Type B pancreatic cell (in vitro differentiated cells): ENCODE measurements around the gene LZTR1. TPM values are rescaled to one million over a fixed set of nuclear protein-coding genes. Genes with fewer than 3 reads are reported as not detected.
A peak's percentile ranks its signal among the peaks of the same experiment; 100 is the strongest.

Experiments used
- DNase-seq: peaks from one replicate; pipeline ENCODE4 v3.0.0; 2021; ENCODE audit warnings: mixed read lengths; ENCODE audit not compliant: unreplicated experiment; ENCODE audit errors: extremely low spot score
- H3K27ac Mint-ChIP-seq: 2 replicates; pipeline ENCODE4 v1.8.0; 2021; ENCODE audit warnings: mild to moderate bottlenecking, mixed read lengths
- H3K27me3 Mint-ChIP-seq: 2 replicates; pipeline ENCODE4 v1.8.0; 2021; ENCODE audit warnings: mixed read lengths
- H3K36me3 Mint-ChIP-seq: 2 replicates; pipeline ENCODE4 v1.8.0; 2021; ENCODE audit warnings: mixed read lengths
- H3K4me1 Mint-ChIP-seq: one replicate; pipeline ENCODE4 v1.8.0; 2021; ENCODE audit warnings: mixed read lengths; ENCODE audit not compliant: unreplicated experiment
- H3K4me3 Mint-ChIP-seq: 2 replicates; pipeline ENCODE4 v1.8.0; 2021; ENCODE audit warnings: mild to moderate bottlenecking, mixed read lengths
- H3K9me3 Mint-ChIP-seq: 2 replicates; pipeline ENCODE4 v1.8.0; 2021; ENCODE audit warnings: mixed read lengths
- total RNA-seq: library from RNA; stranded (reverse); gene quantifications from 2 replicates; pipeline ENCODE4 v1.2.1, GENCODE V29; 2021; ENCODE audit warnings: low replicate concordance
- TF ChIP-seq, protein P1 (sequence below): fragments of 200-600 bp; sonication (generic); conservative IDR thresholded peaks from 2 replicates; pipeline ENCODE4 v1.5.0; 2021; ENCODE audit warnings: antibody characterized with exemption, mild to moderate bottlenecking

Gene LZTR1
- total RNA-seq, 1 donor from 2014 or later, result 102 TPM

DNA sequence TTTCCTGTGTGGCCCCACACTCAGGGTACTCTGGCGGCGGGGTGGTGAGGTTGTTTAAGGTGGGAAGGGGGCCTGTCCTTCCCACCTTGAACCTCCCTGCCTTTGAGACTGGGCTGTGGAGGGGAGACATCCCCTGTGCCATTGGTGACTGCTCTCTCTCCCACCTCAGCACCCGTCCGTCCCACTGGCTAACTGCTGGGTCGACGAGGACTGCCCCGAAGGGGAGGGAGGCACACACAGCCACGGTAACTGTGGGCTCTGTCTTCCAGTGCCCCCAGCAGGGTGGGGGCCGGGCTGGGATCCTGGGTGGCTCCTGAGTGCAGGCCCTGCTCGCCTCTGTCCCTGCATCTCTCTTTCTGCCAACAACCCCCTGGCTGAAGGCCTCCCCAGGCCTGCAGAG, 40.4 kb downstream of the LZTR1 start:
- TF ChIP-seq, protein P1, sequence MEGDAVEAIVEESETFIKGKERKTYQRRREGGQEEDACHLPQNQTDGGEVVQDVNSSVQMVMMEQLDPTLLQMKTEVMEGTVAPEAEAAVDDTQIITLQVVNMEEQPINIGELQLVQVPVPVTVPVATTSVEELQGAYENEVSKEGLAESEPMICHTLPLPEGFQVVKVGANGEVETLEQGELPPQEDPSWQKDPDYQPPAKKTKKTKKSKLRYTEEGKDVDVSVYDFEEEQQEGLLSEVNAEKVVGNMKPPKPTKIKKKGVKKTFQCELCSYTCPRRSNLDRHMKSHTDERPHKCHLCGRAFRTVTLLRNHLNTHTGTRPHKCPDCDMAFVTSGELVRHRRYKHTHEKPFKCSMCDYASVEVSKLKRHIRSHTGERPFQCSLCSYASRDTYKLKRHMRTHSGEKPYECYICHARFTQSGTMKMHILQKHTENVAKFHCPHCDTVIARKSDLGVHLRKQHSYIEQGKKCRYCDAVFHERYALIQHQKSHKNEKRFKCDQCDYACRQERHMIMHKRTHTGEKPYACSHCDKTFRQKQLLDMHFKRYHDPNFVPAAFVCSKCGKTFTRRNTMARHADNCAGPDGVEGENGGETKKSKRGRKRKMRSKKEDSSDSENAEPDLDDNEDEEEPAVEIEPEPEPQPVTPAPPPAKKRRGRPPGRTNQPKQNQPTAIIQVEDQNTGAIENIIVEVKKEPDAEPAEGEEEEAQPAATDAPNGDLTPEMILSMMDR, result no peak

DNA sequence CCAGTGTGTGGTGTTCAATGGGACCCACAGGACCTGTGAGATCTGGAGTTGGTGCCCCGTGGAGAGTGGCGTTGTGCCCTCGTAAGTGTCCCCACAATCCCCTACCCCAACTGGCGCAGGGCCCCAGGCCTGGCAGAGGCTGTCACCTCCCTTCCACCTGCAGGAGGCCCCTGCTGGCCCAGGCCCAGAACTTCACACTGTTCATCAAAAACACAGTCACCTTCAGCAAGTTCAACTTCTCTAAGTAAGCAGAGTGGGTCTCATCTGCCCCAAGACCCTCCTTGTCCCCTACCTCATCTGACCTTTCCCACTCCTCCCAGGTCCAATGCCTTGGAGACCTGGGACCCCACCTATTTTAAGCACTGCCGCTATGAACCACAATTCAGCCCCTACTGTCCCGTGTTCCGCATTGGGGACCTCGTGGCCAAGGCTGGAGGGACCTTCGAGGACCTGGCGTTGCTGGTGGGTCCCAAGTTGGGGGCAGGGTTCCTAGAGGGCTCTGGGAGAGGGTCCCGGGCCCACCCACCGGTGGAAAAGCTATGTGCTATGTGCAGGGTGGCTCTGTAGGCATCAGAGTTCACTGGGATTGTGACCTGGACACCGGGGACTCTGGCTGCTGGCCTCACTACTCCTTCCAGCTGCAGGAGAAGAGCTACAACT, 41.0 kb downstream of the LZTR1 start:
- Mint-ChIP-seq H3K27me3 (no peaks in the 10 kb centered on the region), H3K27ac (no peak overlapping the region)
- TF ChIP-seq, protein P1, result peak; percentile 28

More for the DNA sequence above, 40.4 kb downstream of the LZTR1 start:
- no peaks in the 10 kb centered on the region for H3K36me3 Mint-ChIP-seq
- no peaks in the 10 kb centered on the region for H3K4me1 Mint-ChIP-seq
- no peak for DNase-seq
- no peak overlapping the region for H3K4me3 Mint-ChIP-seq
- H3K27ac Mint-ChIP-seq, result no peak overlapping the region
- no peaks in the 10 kb centered on the region for H3K9me3 Mint-ChIP-seq
- H3K27me3 Mint-ChIP-seq, result no peaks in the 10 kb centered on the region

DNA sequence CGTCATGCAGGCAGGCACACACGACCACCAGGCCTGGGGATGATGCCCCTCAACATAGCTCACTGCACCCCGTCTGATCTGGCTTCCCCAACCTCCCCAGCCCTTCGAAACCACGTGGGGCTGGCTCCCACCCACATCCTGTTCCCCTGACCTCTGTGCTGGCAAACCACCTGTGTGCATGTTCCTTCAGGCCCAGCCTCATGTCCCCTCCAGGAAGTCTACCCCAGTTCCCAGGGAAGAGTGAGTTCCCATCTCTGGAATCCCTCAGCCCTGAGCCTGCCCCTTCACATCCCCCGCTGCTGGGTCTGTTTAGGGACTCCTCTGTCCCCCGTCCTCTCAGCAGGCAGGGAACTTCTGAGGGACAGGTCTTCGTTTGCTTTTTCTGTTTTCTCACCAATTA, 43.2 kb downstream of the LZTR1 start:
- Mint-ChIP-seq H3K36me3 (no peaks in the 10 kb centered on the region), H3K27ac (no peak overlapping the region), H3K4me1 (peaks cover 7% of the 10 kb centered on the region), H3K9me3 (no peaks in the 10 kb centered on the region), H3K4me3 (no peak overlapping the region), H3K27me3 (no peaks in the 10 kb centered on the region)
- TF ChIP-seq, protein P1, result no peak
- no peak for DNase-seq

More for the DNA sequence above, 41.0 kb downstream of the LZTR1 start:
- Mint-ChIP-seq H3K4me1 (no peaks in the 10 kb centered on the region), H3K4me3 (no peak overlapping the region), H3K9me3 (no peaks in the 10 kb centered on the region), H3K36me3 (no peaks in the 10 kb centered on the region)
- DNase-seq, result no peak

- TF ChIP-seq, protein P1, result no peak
- Mint-ChIP-seq H3K27ac (no peak overlapping the region), H3K36me3 (no peaks in the 10 kb centered on the region), H3K4me3 (no peak overlapping the region), H3K4me1 (peaks cover 7% of the 10 kb centered on the region), H3K27me3 (peaks cover 7% of the 10 kb centered on the region), H3K9me3 (no peaks in the 10 kb centered on the region)
- DNase-seq, result no peak
Observed at GRCh38 chr22:21025763-21026755, 44.0 kb downstream of the LZTR1 start.

- H3K9me3 Mint-ChIP-seq, result no peaks in the 10 kb centered on the region
- no peaks in the 10 kb centered on the region for H3K36me3 Mint-ChIP-seq
- peaks cover 8% of the 10 kb centered on the region for H3K27me3 Mint-ChIP-seq
- TF ChIP-seq, protein P1, result no peak
- DNase-seq, result no peak
- no peak overlapping the region for H3K27ac Mint-ChIP-seq
- peaks cover 7% of the 10 kb centered on the region for H3K4me1 Mint-ChIP-seq
- no peak overlapping the region for H3K4me3 Mint-ChIP-seq
Observed at GRCh38 chr22:21026783-21027692, 44.9 kb downstream of the LZTR1 start.
